ENCODE results near the gene DNAJA1. TPM values are rescaled to one million over a fixed set of nuclear protein-coding genes. Genes with fewer than 3 reads are reported as not detected.

Gene DNAJA1
- polyA plus RNA-seq, 12 donors: 64.9 to 127 (median 109) TPM; not detected in 1

DNA sequence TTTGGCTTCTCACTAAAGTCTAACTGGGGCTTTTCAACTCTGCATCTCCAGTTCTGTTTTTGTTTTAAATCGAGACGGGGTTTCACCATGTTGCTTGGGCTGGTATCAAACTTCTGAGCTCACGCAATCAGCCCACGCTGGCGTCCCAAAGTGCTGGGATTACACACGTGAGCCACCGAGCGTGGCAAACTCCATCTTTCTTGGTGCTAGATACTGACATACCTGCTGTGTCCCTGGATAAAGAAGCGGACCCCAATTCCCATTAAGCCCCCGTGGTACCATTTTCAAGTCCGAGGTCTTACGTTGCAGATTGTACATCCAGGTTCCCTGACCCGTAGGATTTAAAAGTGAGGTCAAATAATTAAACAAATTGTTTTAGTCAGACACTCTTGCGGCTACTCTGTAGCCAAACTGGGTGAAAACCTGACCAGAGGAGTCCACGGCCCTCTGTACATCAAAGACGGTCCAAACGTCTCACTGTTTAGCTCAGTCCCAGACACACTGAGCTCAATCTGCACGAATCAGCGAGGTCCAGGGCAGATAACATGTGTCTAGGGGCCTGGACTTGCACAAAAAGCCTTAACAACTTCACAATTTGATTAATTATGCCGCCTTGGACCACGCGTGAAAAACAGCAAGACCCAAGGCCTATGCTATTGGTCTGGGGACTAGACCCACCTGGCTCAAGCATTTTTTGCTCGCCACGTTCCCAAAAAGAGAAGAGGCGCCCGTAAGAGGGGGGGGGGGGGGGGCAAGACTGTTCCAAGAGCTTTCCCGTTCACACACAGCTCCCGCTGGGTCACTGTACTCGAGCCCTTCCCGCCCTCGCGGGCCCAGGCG, 727 bp upstream of the DNAJA1 start:
- DNase-seq: no peak

DNA sequence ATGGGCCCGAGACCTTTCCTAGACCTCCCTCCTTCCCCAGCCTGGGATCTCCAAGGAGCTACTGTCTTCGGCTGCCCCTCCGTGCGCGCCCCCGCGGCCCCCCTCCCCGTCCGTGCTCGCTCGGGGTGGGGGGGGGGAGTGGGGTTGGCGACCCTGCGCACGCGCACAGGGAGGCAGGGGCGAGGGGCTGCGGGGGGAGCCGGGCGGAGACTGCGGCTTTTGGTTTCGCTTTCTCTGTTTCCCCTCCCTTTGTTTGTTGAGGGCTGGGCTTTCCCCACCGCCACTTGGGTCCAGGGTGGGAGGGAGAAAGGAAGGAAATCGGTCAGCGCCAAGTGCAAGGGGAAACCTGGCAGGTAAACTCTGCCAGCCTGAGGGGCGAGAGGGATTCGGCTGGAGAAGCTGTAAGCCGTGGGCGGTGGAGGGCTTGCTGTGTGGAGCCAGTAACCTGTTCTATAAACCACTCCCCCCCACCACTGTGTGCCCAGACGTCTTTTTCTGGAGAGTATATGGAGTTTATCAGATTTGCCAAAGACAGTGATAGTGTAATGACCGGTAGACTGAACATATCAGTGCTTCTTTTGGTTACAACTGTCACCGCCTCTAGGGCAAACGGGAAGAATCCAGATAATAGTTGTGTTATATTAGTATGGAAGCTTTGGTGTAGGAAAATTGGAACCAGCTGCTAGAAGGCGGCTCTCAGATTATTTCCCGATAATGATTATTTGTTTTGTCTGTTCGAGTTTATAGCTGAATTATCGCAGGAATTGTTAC, 684 bp downstream of the DNAJA1 start:
- DNase-seq: peak; percentile 77

- DNase-seq: no peak
Observed at GRCh38 chr9:33029231-33029786, 4.2 kb downstream of the DNAJA1 start.

DNA sequence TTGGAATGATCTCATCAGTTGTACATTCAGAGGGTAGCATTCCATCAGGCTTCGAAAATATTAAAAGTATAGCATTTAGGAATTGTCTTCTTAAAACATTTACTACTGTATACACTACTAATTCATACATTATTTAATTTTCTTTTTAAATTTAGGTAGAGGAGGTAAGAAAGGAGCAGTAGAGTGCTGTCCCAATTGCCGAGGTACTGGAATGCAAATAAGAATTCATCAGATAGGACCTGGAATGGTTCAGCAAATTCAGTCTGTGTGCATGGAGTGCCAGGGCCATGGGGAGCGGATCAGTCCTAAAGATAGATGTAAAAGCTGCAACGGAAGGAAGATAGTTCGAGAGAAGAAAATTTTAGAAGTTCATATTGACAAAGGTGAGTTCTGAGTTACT, 5.2 kb downstream of the DNAJA1 start:
- no peak for DNase-seq

GRCh38 chr9:33032292-33032691, 7.2 kb downstream of the DNAJA1 start:
- no peak for DNase-seq

DNA sequence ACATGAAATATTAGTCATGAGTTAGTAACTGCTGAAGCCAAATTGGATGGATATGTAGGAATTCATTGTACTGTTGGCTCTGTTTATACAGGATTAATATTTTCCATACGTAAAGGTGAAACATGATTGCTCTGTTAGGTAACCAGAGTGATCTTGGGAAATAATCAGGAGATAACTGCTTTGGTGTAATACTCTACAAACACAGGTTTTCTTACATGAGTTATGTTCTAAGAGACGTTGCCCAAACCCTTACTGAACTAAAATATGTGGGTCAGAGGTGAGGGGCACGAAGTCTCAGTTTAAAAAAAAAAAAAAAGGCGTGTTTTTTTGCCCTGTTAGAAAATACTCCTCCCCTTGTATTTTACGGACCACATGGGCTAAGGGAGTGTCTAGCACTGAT, 7.8 kb downstream of the DNAJA1 start:
- no peak for DNase-seq

DNA sequence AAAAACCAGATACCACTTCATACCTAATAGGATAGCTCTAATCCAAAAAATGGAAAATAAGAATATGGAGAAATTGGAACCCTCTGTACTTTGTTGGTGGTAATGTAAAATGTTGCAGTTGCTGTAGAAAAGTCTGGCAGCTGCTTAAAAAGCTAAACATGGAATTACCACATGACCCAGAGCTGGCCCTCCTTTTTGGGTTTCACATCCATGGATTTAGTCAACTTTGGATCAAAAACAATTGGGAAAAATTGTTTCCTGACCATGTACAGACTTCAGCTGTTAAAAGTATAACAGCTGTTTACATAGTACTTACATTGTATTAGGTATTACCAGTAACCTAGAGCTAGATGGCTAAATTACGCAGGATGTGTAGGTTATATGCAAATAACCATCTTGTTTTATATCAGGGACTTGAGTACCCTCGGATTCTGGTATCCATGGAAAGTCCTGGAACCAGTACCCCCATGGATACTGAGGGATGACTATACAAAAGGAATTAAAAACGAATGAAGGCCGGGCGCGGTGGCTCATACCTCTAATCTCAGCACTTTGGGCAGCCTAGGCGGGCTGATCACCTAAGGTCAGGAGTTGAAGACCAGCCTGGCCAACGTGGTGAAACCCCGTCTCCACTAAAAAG, 15.8 kb downstream of the DNAJA1 start:
- DNase-seq: no peak

DNA sequence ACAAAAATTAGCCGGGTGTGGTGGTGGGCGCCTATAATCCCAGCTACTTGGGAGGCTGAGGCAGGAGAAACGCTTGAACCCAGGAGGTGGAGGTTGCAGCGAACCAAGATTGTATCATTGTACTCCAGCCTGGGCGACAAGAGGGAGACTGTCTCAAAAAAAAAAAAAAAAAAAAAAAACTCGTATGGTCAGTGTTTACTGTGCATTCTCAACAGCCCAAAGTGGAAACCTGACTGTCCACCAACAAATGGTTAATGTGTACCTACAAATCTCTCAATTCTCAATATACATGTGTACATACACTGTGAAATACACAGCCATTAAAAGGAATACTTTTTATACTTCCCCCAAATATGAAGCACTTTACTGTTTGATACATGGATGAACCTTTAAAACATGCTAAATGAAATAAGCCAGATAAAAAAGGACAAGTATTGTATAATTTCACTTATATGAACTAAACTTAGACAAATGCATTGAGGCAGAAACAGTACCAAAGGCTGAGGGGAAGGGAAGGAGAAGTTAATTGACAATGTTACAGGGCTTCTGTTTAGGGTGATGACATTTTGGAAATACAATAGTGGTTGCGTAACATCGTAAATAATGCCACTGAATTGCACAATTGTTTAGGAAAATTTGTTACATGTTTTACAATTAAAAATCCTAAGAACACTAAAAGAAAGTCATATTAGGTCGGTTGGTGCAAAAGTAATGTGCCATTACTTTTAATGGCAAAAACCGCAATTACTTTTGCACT, 16.5 kb downstream of the DNAJA1 start:
- DNase-seq: no peak

DNA sequence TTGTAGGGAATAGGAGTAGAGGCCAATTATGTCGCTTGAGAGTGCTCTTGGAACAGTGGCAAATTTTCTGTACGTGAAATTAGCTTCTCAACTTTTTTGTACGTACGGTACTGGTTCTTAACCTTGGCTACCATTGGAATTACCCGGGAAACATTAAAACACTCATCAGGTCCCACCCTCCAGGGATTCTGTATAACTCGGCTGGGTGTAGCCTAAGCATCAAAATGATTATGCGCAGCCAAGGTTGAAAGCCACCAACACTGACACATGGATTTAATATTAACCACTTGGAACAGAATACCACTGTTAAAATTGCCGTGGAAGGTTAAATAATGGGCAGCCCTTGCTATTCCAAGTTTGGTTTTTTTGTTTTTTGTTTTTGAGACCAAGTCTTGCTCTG, 17.4 kb downstream of the DNAJA1 start:
- DNase-seq: peak; percentile 41

DNA sequence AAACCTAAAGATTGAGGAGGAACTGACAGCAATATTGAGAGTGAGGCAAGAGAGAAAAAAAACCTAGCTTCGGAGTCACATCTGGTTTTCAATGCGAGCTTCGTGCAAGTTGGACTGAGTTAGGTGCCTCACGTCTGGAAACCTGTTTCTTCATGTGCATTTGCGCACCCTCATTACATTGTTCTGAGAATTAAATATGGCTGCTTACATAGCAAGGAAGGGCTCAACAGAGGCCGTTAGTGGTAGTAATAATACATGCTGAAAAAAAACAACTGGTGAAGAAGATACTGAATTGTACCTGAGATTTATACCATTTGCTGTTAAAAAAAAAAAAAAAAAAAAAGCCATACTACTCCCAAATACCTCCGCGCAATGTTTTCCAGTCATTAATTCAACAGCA, 18.6 kb downstream of the DNAJA1 start:
- no peak for DNase-seq

GRCh38 chr9:33044162-33044673, 19.1 kb downstream of the DNAJA1 start:
- DNase-seq: peak; percentile 92

DNA sequence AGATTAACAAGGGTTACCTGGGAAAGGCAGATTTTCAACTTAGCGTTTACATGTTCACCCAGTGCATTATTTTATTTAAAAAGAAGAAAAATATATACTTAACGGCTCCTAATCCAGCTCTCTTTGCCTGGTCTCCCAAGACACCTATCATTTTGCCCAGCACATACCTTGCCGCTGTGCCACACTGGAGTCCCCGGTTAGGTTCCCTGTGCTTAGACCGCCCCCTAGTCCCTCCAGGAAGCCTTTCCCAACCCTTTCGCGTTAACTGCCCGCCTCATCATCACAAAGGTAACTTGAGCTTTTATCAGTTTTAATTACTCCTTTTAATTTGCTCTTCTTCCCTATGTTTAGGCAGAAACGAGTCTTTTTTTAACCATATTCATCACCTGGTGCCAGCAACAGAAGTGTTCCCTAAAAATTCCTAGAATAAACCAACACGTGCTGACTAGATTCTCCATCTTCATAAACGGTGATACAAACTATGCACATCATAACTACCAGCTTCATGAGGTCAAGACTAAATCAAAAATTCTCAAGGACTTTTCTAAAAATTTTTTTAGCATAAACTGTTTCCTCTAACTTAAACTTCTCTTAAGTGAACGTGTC, 19.7 kb downstream of the DNAJA1 start:
- no peak for DNase-seq

DNA sequence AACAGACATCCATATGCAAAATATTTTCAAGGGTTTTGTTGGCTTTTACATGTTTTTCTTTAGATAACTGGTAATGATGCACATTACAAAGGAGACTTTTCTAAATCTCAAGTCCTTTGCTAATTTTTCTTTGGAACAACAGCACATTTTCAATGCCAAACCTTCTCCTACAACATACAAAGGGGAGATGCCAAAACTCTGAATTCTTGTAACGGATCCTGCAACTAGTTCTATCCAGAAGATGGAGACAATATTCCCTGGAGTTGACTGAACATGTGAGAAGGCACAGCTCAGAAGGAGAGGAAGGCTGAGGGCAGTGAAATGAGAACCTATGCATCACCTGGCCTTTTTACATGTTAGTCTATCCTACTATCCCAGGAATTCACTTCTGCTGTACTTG, 21.0 kb downstream of the DNAJA1 start:
- no peak for DNase-seq

- DNase-seq: no peak
Observed at GRCh38 chr9:33048054-33048465, 23.0 kb downstream of the DNAJA1 start.

DNA sequence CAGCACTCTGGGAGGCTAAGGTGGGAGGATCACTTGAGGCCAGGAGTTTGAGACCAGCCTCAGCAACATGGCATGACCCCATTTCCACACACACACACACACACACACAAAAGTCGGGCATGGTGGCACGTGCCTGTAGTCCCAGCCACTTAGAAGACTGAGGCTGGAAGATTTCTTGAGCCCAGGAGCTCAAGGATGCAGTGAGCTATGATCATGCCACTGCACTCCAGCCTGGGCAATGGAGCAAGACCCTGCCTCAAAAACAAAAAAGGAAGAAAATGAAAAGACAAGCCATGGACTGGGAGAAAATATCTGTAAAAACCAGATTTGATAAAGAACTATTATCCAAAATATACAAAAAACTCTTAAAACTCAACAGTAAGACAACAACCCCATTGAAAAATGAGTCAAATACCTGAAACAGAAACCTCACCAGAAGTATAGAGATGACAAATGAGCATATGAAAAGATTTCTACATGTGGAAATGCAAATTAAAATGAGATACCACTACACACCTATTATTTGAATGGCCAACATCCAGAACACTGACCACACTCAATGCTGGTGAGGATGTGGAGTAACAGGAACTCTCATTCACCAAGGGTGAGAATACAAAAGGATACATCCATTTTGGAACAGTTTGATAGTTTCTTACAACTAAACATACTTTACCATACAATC, 24.7 kb downstream of the DNAJA1 start:
- no peak for DNase-seq

- no peak for DNase-seq
Observed at GRCh38 chr9:33051144-33051543, 26.1 kb downstream of the DNAJA1 start.

DNA sequence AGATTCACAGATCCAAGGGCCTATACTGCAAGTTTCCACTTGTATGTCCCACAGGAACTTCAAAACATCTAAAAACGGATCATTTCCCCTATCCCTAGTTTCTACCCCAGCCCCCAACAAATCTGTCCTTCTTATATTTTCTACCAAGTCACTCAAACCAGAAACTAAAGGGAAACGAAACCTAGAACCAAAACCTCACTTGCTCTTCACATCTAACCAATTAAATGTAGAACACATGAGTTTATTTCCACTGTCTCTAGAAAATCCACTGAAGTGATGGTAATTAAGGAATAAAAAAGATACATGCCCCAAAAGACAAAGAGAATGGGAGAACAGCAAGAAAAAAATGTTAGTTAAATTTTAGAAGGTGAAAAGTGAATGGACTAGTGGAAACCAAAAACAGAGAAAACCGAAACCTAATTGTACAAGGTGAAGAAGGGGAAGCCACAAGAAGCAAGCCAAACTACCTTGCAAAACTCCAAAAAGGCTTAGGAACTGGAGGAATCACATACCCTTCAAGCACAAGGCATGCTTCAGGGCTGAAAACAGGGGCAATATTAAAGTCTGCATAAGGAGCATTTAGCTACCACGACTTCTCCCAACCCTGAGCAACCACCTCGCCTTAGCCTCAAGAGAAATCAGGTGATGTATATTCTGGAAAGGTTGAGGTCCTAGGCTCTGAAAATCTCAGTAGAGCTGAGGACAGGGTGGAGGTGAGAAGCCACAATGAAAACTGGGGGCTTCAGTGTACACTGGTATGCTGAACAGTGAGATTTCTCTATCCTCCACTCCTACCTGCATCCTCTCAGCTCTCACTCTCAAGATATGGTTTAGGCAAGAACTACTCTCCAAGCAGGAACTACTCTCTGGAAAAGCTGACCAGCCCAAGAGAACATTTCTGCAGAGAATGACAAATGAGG, 40.3 kb downstream of the DNAJA1 start:
- DNase-seq: no peak

- no peak for DNase-seq
Observed at GRCh38 chr9:33068991-33069390, 43.9 kb downstream of the DNAJA1 start.
